A549 (cell line): ENCODE results near the gene KRTAP6-1. TPM values are rescaled to one million over a fixed set of nuclear protein-coding genes. Genes with fewer than 3 reads are reported as not detected.

Experiments
- ATAC-seq, 2 experiments: fragments of 200-7000 bp in 1 of 2; fragments of >200 bp in 1 of 2; cut with Nextera tagmentation in 1 of 2; cut with Tn5 transposase in 1 of 2; 3 replicates each; pipeline versions ENCODE4 v1.8.0 to v1.9.1; 2018 to 2020; ENCODE audit warnings: mild to moderate bottlenecking in 1 of 2, moderate library complexity in 1 of 2
- CTCF ChIA-PET: fragments of 300-600 bp; sonication (Branson Sonifier 250); formaldehyde crosslinking; extraction: SDS; loops from one replicate; lab custom pipeline; 2021; ENCODE audit warnings: antibody characterized with exemption, inconsistent platforms; lab: Yijun Ruan, JAX
- POLR2A ChIA-PET: fragments of 350-600 bp; formaldehyde crosslinking; extraction: SDS; loops from one replicate; lab custom pipeline; 2021; ENCODE audit warnings: antibody characterized with exemption, inconsistent platforms; lab: Yijun Ruan, JAX
- DNase-seq, 2 experiments: peaks; one replicate each; pipeline versions ENCODE4 v3.0.0 to v3.0.0-alpha.2; 2011 to 2016; ENCODE audit warnings: low read depth in 1 of 2, low spot score in 1 of 2
- FAIRE-seq: peaks from 2 replicates; lab custom pipeline; 2011; peaks lifted over from hg19 to GRCh38; lab: Jason Lieb, UNC
- H3K27ac ChIP-seq, 2 experiments: fragments of >200 bp; sonication (Bioruptor Twin); formaldehyde crosslinking; 3 replicates each; pipeline ENCODE4 v1.5.1; 2016 to 2017
- H3K4me1 ChIP-seq: fragments of >200 bp; sonication (Bioruptor Twin); formaldehyde crosslinking; 3 replicates; pipeline ENCODE4 v1.6.1; 2016
- H3K4me2 ChIP-seq: fragments of >200 bp; sonication (Bioruptor Twin); formaldehyde crosslinking; 3 replicates; pipeline ENCODE4 v1.6.1; 2016
- H3K4me3 ChIP-seq: fragments of >200 bp; sonication (Bioruptor Twin); formaldehyde crosslinking; 3 replicates; pipeline ENCODE4 v1.5.1; 2016
- H3K9me3 ChIP-seq: fragments of >200 bp; sonication (Bioruptor Twin); formaldehyde crosslinking; 3 replicates; pipeline ENCODE4 v1.6.1; 2016
- BHLHE40 ChIP-seq: IDR thresholded peaks from 2 replicates; pipeline ENCODE4 v1.6.1; 2012; ENCODE audit warnings: low read depth, low read length, inconsistent platforms
- CBX2 ChIP-seq: fragments of 200-600 bp; sonication (generic); IDR thresholded peaks from 2 replicates; pipeline ENCODE4 v1.6.1; 2016; ENCODE audit warnings: low read depth, mild to moderate bottlenecking, borderline replicate concordance
- CBX8 ChIP-seq: fragments of 200-600 bp; sonication (generic); IDR thresholded peaks from 2 replicates; pipeline ENCODE4 v1.6.1; 2016
- EP300 ChIP-seq, 2 experiments: fragments of >200 bp; sonication (Bioruptor Twin); formaldehyde crosslinking; IDR thresholded peaks; 2 replicates in 1 of 2; 3 replicates in 1 of 2; pipeline ENCODE4 v1.6.1; 2016 to 2017
- FOSB ChIP-seq: fragments of 250-450 bp; sonication (Bioruptor Pico); IDR thresholded peaks from 2 replicates; pipeline ENCODE4 v1.5.0; 2020; ENCODE audit warnings: mild to moderate bottlenecking, moderate library complexity
- FOXS1 ChIP-seq: fragments of 250-450 bp; sonication (Bioruptor Pico); IDR thresholded peaks from 2 replicates; pipeline ENCODE4 v1.5.0; 2020; ENCODE audit warnings: mild to moderate bottlenecking, moderate library complexity
- GATA3 ChIP-seq: IDR thresholded peaks from 2 replicates; pipeline ENCODE4 v1.6.1; 2012; ENCODE audit warnings: borderline replicate concordance
- HDAC2 ChIP-seq: fragments of 200-600 bp; sonication (generic); IDR thresholded peaks from 2 replicates; pipeline ENCODE4 v1.6.1; 2016
- HES2 ChIP-seq: fragments of >200 bp; sonication (Bioruptor Twin); formaldehyde crosslinking; IDR thresholded peaks from 2 replicates; pipeline ENCODE4 v1.6.1; 2016
- HOXA7 ChIP-seq: fragments of 250-450 bp; sonication (Bioruptor Pico); IDR thresholded peaks from 2 replicates; pipeline ENCODE4 v1.5.0; 2020; ENCODE audit warnings: mild to moderate bottlenecking, moderate library complexity
- KDM5A ChIP-seq: fragments of 200-600 bp; sonication (generic); IDR thresholded peaks from 2 replicates; pipeline ENCODE4 v1.6.1; 2016; ENCODE audit warnings: antibody characterized with exemption, mild to moderate bottlenecking
- MAFK ChIP-seq: fragments of 450-650 bp; IDR thresholded peaks from 2 replicates; pipeline ENCODE4 v1.6.1; 2014; ENCODE audit not compliant: partially characterized antibody
- NPAS2 ChIP-seq: fragments of 250-450 bp; sonication (Bioruptor Pico); IDR thresholded peaks from 2 replicates; pipeline ENCODE4 v1.8.0; 2022; ENCODE audit warnings: mild to moderate bottlenecking, moderate library complexity, borderline replicate concordance
- NR3C1 ChIP-seq: fragments of >200 bp; sonication (Bioruptor Twin); formaldehyde crosslinking; IDR thresholded peaks from 3 replicates; pipeline ENCODE4 v1.6.1; 2017
- PBX3 ChIP-seq: IDR thresholded peaks from 2 replicates; pipeline ENCODE4 v1.6.1; 2012
- RAD21 ChIP-seq, 2 experiments: fragments of >200 bp in 1 of 2; sonication (Bioruptor Twin) in 1 of 2; formaldehyde crosslinking in 1 of 2; IDR thresholded peaks in 1 of 2; conservative IDR thresholded peaks in 1 of 2; 2 replicates in 1 of 2; 3 replicates in 1 of 2; pipeline ENCODE4 v1.6.1; 2012 to 2018; ENCODE audit warnings: inconsistent platforms in 1 of 2
- RCOR1 ChIP-seq: fragments of 150-350 bp; IDR thresholded peaks from 2 replicates; pipeline ENCODE4 v1.6.1; 2014; ENCODE audit warnings: antibody characterized with exemption, low read length, low read depth
- RFX5 ChIP-seq: fragments of 450-650 bp; IDR thresholded peaks from 2 replicates; pipeline ENCODE4 v1.7.1; 2014; ENCODE audit warnings: antibody characterized with exemption, mild to moderate bottlenecking, moderate library complexity
- SMC3 ChIP-seq: fragments of >200 bp; sonication (Bioruptor Twin); formaldehyde crosslinking; IDR thresholded peaks from 3 replicates; pipeline ENCODE4 v1.6.1; 2018; ENCODE audit warnings: inconsistent platforms
- ZC3H11A ChIP-seq: fragments of 450-650 bp; IDR thresholded peaks from 2 replicates; pipeline ENCODE4 v1.6.1; 2014; ENCODE audit warnings: antibody characterized with exemption, mild to moderate bottlenecking
- ZNF302 ChIP-seq: fragments of 250-450 bp; sonication (Bioruptor Pico); IDR thresholded peaks from 2 replicates; pipeline ENCODE4 v1.9.0; 2021; ENCODE audit warnings: inconsistent platforms, mild to moderate bottlenecking, moderate library complexity
- ZSCAN20 ChIP-seq: fragments of 250-450 bp; sonication (Bioruptor Pico); IDR thresholded peaks from 2 replicates; pipeline ENCODE4 v1.8.0; 2022; ENCODE audit warnings: mild to moderate bottlenecking, moderate library complexity
- WGBS: methylation state at CpG from one replicate; pipeline ENCODE4 v1.1.6; 2017; ENCODE audit errors: missing lambda C conversion rate; 5-methylcytosine and 5-hydroxymethylcytosine counted together
- polyA plus RNA-seq, 4 experiments: library from polyadenylated mRNA; depleted of rRNA in 3 of 4; stranded (reverse); fragments of >200 nt; fragmentation: RNase III in 1 of 4; extraction: RNeasy Plus Mini Kit Qiagen cat#74134 plus additional on column Dnase treatment in 1 of 4; gene quantifications; 2 replicates in 3 of 4; 3 replicates in 1 of 4; pipeline ENCODE4 v1.2.3, GENCODE V29; 2011 to 2017

The KRTAP6-1 gene
- polyA plus RNA-seq, 2 of the 4 experiments (the other 2 are of a cell fraction), result not detected

- no peak for ATAC-seq
- H3K4me1 ChIP-seq, result no peaks in the 10 kb centered on the region
- no peak for FAIRE-seq
- no peaks in the 10 kb centered on the region for H3K9me3 ChIP-seq
- CTCF ChIA-PET, result no interaction called here
- POLR2A ChIA-PET, result no interaction called here
- no peak overlapping the region for H3K4me3 ChIP-seq
- 0% methylated on average over 1 of the region's 1 CpG for WGBS
- no peak for TF ChIP-seq EP300 (IDR thresholded peaks at IDR 0.05)
- TF ChIP-seq HOXA7 (CRISPR knock-in tag), result no peak
- no peak for TF ChIP-seq HDAC2
- TF ChIP-seq SMC3, result no peak
- TF ChIP-seq HES2, result no peak
- no peak for TF ChIP-seq CBX8
- TF ChIP-seq ZSCAN20 (CRISPR knock-in tag), result no peak
- TF ChIP-seq RCOR1, result no peak
- H3K4me2 ChIP-seq, result no peak overlapping the region
- no peak for DNase-seq
- H3K27ac ChIP-seq, result no peak overlapping the region
These were observed 33.2 kb upstream of the KRTAP6-1 start for GRCh38 chr21:30646904-30647414.

GRCh38 chr21:30642564-30642963, 28.8 kb upstream of the KRTAP6-1 start, which contains the start of gene KRTAP20-3:
TSS of gene KRTAP20-3 (plus strand) at chr21:30642864.
- ATAC-seq (no peak), FAIRE-seq (no peak)
- no peak within 1 kb of the TSS for H3K4me3 ChIP-seq
- TF ChIP-seq CBX2 (no peak), ZC3H11A (no peak), NR3C1 (no peak), NPAS2 (CRISPR knock-in tag) (no peak), BHLHE40 (no peak)
- TF ChIP-seq, all 56 proteins: peak for 0
- no peak within 1 kb of the TSS for H3K27ac ChIP-seq
- POLR2A ChIA-PET, result no interaction called here
- H3K9me3 ChIP-seq, result no peaks in the 10 kb centered on the region
- WGBS, result 0% methylated on average over 2 of the region's 2 CpGs
- DNase-seq, result no peak
- H3K4me1 ChIP-seq, result no peaks in the 10 kb centered on the region
- CTCF ChIA-PET, result no interaction called here
- no peak within 1 kb of the TSS for H3K4me2 ChIP-seq

GRCh38 chr21:30638686-30639085, 25.0 kb upstream of the KRTAP6-1 start:
- POLR2A ChIA-PET, result no interaction called here
- WGBS, result 4% methylated on average over 3 of the region's 3 CpGs
- no peak for FAIRE-seq

GRCh38 chr21:30634906-30635305, 21.2 kb upstream of the KRTAP6-1 start, which contains the start of gene KRTAP20-2:
TSS of gene KRTAP20-2 (plus strand) at chr21:30635206. CDS start at chr21:30635264, 58 bp downstream.
- ATAC-seq, result no peak
- no peak for DNase-seq
- ChIA-PET POLR2A (no interaction called here), CTCF (no interaction called here)
- H3K9me3 ChIP-seq, result no peaks in the 10 kb centered on the region
- H3K4me1 ChIP-seq, result no peaks in the 10 kb centered on the region
- H3K27ac ChIP-seq, result no peak within 1 kb of the TSS
- H3K4me3 ChIP-seq, result no peak within 1 kb of the TSS
- WGBS, result no CpG with 5 or more reads among the region's 1 CpG
- FAIRE-seq, result no peak
- no peak for TF ChIP-seq FOSB
- no peak for TF ChIP-seq GATA3
- no peak for TF ChIP-seq RAD21 (conservative IDR thresholded peaks at IDR 0.05 in 1 of 2, IDR thresholded peaks at IDR 0.05 in 1 of 2)
- no peak for TF ChIP-seq FOXS1 (CRISPR knock-in tag)
- TF ChIP-seq MAFK, result no peak
- TF ChIP-seq HDAC2, result no peak
- TF ChIP-seq PBX3, result no peak
- TF ChIP-seq RFX5, result no peak
- no peak for TF ChIP-seq HES2
- TF ChIP-seq KDM5A, result no peak
- no peak within 1 kb of the TSS for H3K4me2 ChIP-seq

More at GRCh38 chr21:30638686-30639085, 25.0 kb upstream of the KRTAP6-1 start:
- H3K4me1 ChIP-seq, result no peaks in the 10 kb centered on the region
- TF ChIP-seq ZNF302 (CRISPR knock-in tag), result no peak
- TF ChIP-seq, all 56 proteins: peak for 0
- CTCF ChIA-PET, result no interaction called here
- no peak overlapping the region for H3K4me2 ChIP-seq
- no peak overlapping the region for H3K27ac ChIP-seq
- H3K9me3 ChIP-seq, result no peaks in the 10 kb centered on the region
- ATAC-seq, result no peak
- H3K4me3 ChIP-seq, result no peak overlapping the region
- no peak for DNase-seq
